KOPT-K1 (cell line): ENCODE measurements around the gene MBLAC2.

Experiments used
- H3K27ac ChIP-seq: fragments of 200-600 bp; sonication (generic); 2 replicates; pipeline ENCODE4 v1.5.1; 2016; ENCODE audit warnings: antibody characterized with exemption, mild to moderate bottlenecking, low read depth, low read length; ENCODE audit not compliant: poor library complexity, severe bottlenecking
- H3K36me3 ChIP-seq: fragments of 200-600 bp; sonication (generic); 2 replicates; pipeline ENCODE4 v1.5.1; 2017; ENCODE audit warnings: antibody characterized with exemption, mild to moderate bottlenecking, low read length, moderate library complexity; ENCODE audit not compliant: insufficient read depth
- H3K9me3 ChIP-seq: fragments of 200-600 bp; sonication (generic); 2 replicates; pipeline ENCODE4 v1.5.1; 2017; ENCODE audit warnings: antibody characterized with exemption, low read length, mild to moderate bottlenecking; ENCODE audit not compliant: insufficient read depth, poor library complexity, severe bottlenecking

The MBLAC2 gene

GRCh38 chr5:90477621-90478215, 3.1 kb upstream of the MBLAC2 start:
- no peaks in the 10 kb centered on the region for H3K36me3 ChIP-seq
- no peaks in the 10 kb centered on the region for H3K9me3 ChIP-seq
- H3K27ac ChIP-seq = peak overlapping the region; percentile 7

- Histone ChIP-seq H3K9me3 (no peaks in the 10 kb centered on the region), H3K27ac (peak overlapping the region; percentile 7), H3K36me3 (no peaks in the 10 kb centered on the region)
Observed at GRCh38 chr5:90477073-90477472, 2.5 kb upstream of the MBLAC2 start.

- no peak overlapping the region for H3K27ac ChIP-seq
- no peaks in the 10 kb centered on the region for H3K9me3 ChIP-seq
- no peaks in the 10 kb centered on the region; the same call in 1 of the 2 replicates for H3K36me3 ChIP-seq
Observed at GRCh38 chr5:90476391-90476790, 1.8 kb upstream of the MBLAC2 start.

- Histone ChIP-seq H3K36me3 (peaks cover 8% of the 10 kb centered on the region), H3K9me3 (no peaks in the 10 kb centered on the region), H3K27ac (no peak overlapping the region)
Observed at GRCh38 chr5:90475436-90475980, 937 bp upstream of the MBLAC2 start.

- H3K36me3 ChIP-seq = peaks cover 11% of the 10 kb centered on the region
- peak overlapping the region; percentile 77 for H3K27ac ChIP-seq
- H3K9me3 ChIP-seq = no peaks in the 10 kb centered on the region
Observed at GRCh38 chr5:90473396-90474234, 956 bp downstream of the MBLAC2 start.

- H3K9me3 ChIP-seq = no peaks in the 10 kb centered on the region
- peaks cover 11% of the 10 kb centered on the region for H3K36me3 ChIP-seq
- peak overlapping the region; percentile 77 for H3K27ac ChIP-seq
Observed at GRCh38 chr5:90472783-90473395, 1.7 kb downstream of the MBLAC2 start.

GRCh38 chr5:90461288-90461687, 13.3 kb downstream of the MBLAC2 start:
- Histone ChIP-seq H3K36me3 (no peaks in the 10 kb centered on the region), H3K27ac (no peak overlapping the region), H3K9me3 (no peaks in the 10 kb centered on the region)

- Histone ChIP-seq H3K27ac (no peak overlapping the region), H3K36me3 (no peaks in the 10 kb centered on the region), H3K9me3 (no peaks in the 10 kb centered on the region)
Observed at GRCh38 chr5:90446961-90447360, 27.6 kb downstream of the MBLAC2 start.

GRCh38 chr5:90440644-90441043, 33.9 kb downstream of the MBLAC2 start:
- H3K27ac ChIP-seq = no peak overlapping the region
- no peaks in the 10 kb centered on the region for H3K9me3 ChIP-seq
- no peaks in the 10 kb centered on the region for H3K36me3 ChIP-seq

GRCh38 chr5:90438100-90438499, 36.5 kb downstream of the MBLAC2 start:
- H3K27ac ChIP-seq = no peak overlapping the region
- H3K36me3 ChIP-seq = no peaks in the 10 kb centered on the region

GRCh38 chr5:90437663-90438062, 36.9 kb downstream of the MBLAC2 start:
- H3K9me3 ChIP-seq = no peaks in the 10 kb centered on the region
- no peaks in the 10 kb centered on the region for H3K36me3 ChIP-seq
- H3K27ac ChIP-seq = no peak overlapping the region

More at GRCh38 chr5:90438100-90438499, 36.5 kb downstream of the MBLAC2 start:
- no peaks in the 10 kb centered on the region for H3K9me3 ChIP-seq

GRCh38 chr5:90434116-90434714, 40.4 kb downstream of the MBLAC2 start:
- no peaks in the 10 kb centered on the region for H3K36me3 ChIP-seq
- no peak overlapping the region for H3K27ac ChIP-seq
- no peaks in the 10 kb centered on the region for H3K9me3 ChIP-seq

- H3K9me3 ChIP-seq = no peaks in the 10 kb centered on the region
- no peak overlapping the region for H3K27ac ChIP-seq
- H3K36me3 ChIP-seq = no peaks in the 10 kb centered on the region
Observed at GRCh38 chr5:90424245-90424644, 50.3 kb downstream of the MBLAC2 start.

- H3K36me3 ChIP-seq = no peaks in the 10 kb centered on the region
- no peaks in the 10 kb centered on the region for H3K9me3 ChIP-seq
- H3K27ac ChIP-seq = no peak overlapping the region
Observed at GRCh38 chr5:90421136-90421535, 53.4 kb downstream of the MBLAC2 start.

- no peaks in the 10 kb centered on the region for H3K36me3 ChIP-seq
- H3K27ac ChIP-seq = no peak overlapping the region
- H3K9me3 ChIP-seq = no peaks in the 10 kb centered on the region
Observed at GRCh38 chr5:90418214-90418613, 56.4 kb downstream of the MBLAC2 start.
